Measurements from ENCODE around the gene SLC9A8.
"Not testable (repeated sequence)": the region's sequence is repeated elsewhere in the genome, so short reads cannot be mapped to it uniquely, and the experiment has no call there.

Gene SLC9A8

GRCh38 chr20:49852522-49853080 is 40.0 kb downstream of the SLC9A8 start:
- no peak for DNase-seq

GRCh38 chr20:49853640-49854039 is 41.0 kb downstream of the SLC9A8 start:
- DNase-seq = no peak

- DNase-seq = no peak
Measured at GRCh38 chr20:49854190-49854875, 41.7 kb downstream of the SLC9A8 start.

- no peak for DNase-seq
Measured at GRCh38 chr20:49856904-49857303, 44.3 kb downstream of the SLC9A8 start.

- DNase-seq = no peak
Measured at GRCh38 chr20:49858076-49858585, 45.5 kb downstream of the SLC9A8 start.

- DNase-seq = no peak
Measured at GRCh38 chr20:49859011-49859410, 46.4 kb downstream of the SLC9A8 start.

- DNase-seq = no peak
Measured at GRCh38 chr20:49859807-49860206, 47.2 kb downstream of the SLC9A8 start.

GRCh38 chr20:49861232-49861631 is 48.6 kb downstream of the SLC9A8 start:
- not testable (repeated sequence) for DNase-seq

- DNase-seq = no peak
Measured at GRCh38 chr20:49862607-49863200, 50.1 kb downstream of the SLC9A8 start.

GRCh38 chr20:49863666-49864065 is 51.0 kb downstream of the SLC9A8 start:
- DNase-seq = no peak

- no peak for DNase-seq
Measured at GRCh38 chr20:49865559-49865958, 52.9 kb downstream of the SLC9A8 start.

- DNase-seq = no peak
Measured at GRCh38 chr20:49866051-49866450, 53.4 kb downstream of the SLC9A8 start.

GRCh38 chr20:49867453-49868215 is 55.0 kb downstream of the SLC9A8 start:
- no peak for DNase-seq

- DNase-seq = no peak
Measured at GRCh38 chr20:49868538-49868937, 55.9 kb downstream of the SLC9A8 start.

GRCh38 chr20:49868964-49869363 is 56.3 kb downstream of the SLC9A8 start:
- DNase-seq = no peak

GRCh38 chr20:49870261-49870660 is 57.6 kb downstream of the SLC9A8 start:
- no peak for DNase-seq

GRCh38 chr20:49871391-49871948 is 58.8 kb downstream of the SLC9A8 start:
- no peak for DNase-seq

- no peak for DNase-seq
Measured at GRCh38 chr20:49872056-49872455, 59.4 kb downstream of the SLC9A8 start.

GRCh38 chr20:49874696-49875095 is 62.1 kb downstream of the SLC9A8 start:
- no peak for DNase-seq

- DNase-seq = no peak
Measured at GRCh38 chr20:49877386-49877921, 64.8 kb downstream of the SLC9A8 start.

- DNase-seq = no peak
Measured at GRCh38 chr20:49878977-49879376, 66.3 kb downstream of the SLC9A8 start.

GRCh38 chr20:49880177-49880576 is 67.5 kb downstream of the SLC9A8 start:
- no peak for DNase-seq

All from activated CD8-positive, alpha-beta memory T cell treated with anti-CD3 and anti-CD28 coated beads, Interleukin-2, amount 50 U/mL, for 4 hours (primary cell).